HG02840 (cell line): ENCODE results near the gene DYNC2I2.
"Not testable (repeated sequence)": the region's sequence is repeated elsewhere in the genome, so short reads cannot be mapped to it uniquely, and the experiment has no call there.

ENCODE experiments used
- ATAC-seq: cut with Tn5 transposase; IDR thresholded peaks from one replicate; pipeline ENCODE4 v1.9.1; 2021; ENCODE audit warnings: mild to moderate bottlenecking, moderate library complexity, moderate number of reproducible peaks; ENCODE audit not compliant: unreplicated experiment, low FRiP score

Gene DYNC2I2

GRCh38 chr9:128656416-128657343 is at the start of gene DYNC2I2:
TSS of gene DYNC2I2 (minus strand) at chr9:128656847. CDS start at chr9:128656726, 121 bp downstream.
- ATAC-seq = peak; percentile 62

GRCh38 chr9:128706045-128706444 is 49.4 kb upstream of the DYNC2I2 start:
- no peak for ATAC-seq

- ATAC-seq = no peak
Measured at GRCh38 chr9:128705051-128705965, 48.7 kb upstream of the DYNC2I2 start.

GRCh38 chr9:128704356-128704670 is 47.7 kb upstream of the DYNC2I2 start:
- no peak for ATAC-seq

GRCh38 chr9:128703616-128704355 is 47.1 kb upstream of the DYNC2I2 start:
- no peak for ATAC-seq

- peak; percentile 10 for ATAC-seq
Measured at GRCh38 chr9:128702949-128703615, 46.4 kb upstream of the DYNC2I2 start.

- ATAC-seq = peak; percentile 72
Measured at GRCh38 chr9:128702445-128702948, 45.9 kb upstream of the DYNC2I2 start, which contains the start of gene PKN3. TSS of gene PKN3 (plus strand) at chr9:128702503. CDS start at chr9:128702916, 413 bp downstream.

- ATAC-seq = no peak
Measured at GRCh38 chr9:128701227-128701854, 44.7 kb upstream of the DYNC2I2 start.

GRCh38 chr9:128699096-128699795 is 42.6 kb upstream of the DYNC2I2 start:
- ATAC-seq = not testable (repeated sequence)

GRCh38 chr9:128696923-128697707 is 40.5 kb upstream of the DYNC2I2 start:
- no peak for ATAC-seq

GRCh38 chr9:128694344-128694743 is 37.7 kb upstream of the DYNC2I2 start:
- ATAC-seq = no peak

- not testable (repeated sequence) for ATAC-seq
Measured at GRCh38 chr9:128693738-128694137, 37.1 kb upstream of the DYNC2I2 start.

GRCh38 chr9:128690684-128691034 is 34.0 kb upstream of the DYNC2I2 start:
- ATAC-seq = no peak

- no peak for ATAC-seq
Measured at GRCh38 chr9:128689820-128690683, 33.4 kb upstream of the DYNC2I2 start.

GRCh38 chr9:128689293-128689774 is 32.7 kb upstream of the DYNC2I2 start:
- ATAC-seq = peak; percentile 3

GRCh38 chr9:128688501-128689292 is 32.0 kb upstream of the DYNC2I2 start, which contains the start of gene SET:
TSS of gene SET (plus strand) at chr9:128689222. CDS start at chr9:128689583, 361 bp downstream.
- ATAC-seq = peak; percentile 68
